Islet of Langerhans (tissue), 1 donor: ENCODE results near the gene FBXL19.

Experiments used
- FAIRE-seq: peaks from one replicate; lab custom pipeline; 2011; peaks lifted over from hg19 to GRCh38; lab: Jason Lieb, UNC

FBXL19 gene

GRCh38 chr16:30987581-30988190 is 64.3 kb downstream of the FBXL19 start:
- no peak for FAIRE-seq

GRCh38 chr16:30989469-30990047 is 66.2 kb downstream of the FBXL19 start:
- no peak for FAIRE-seq

- no peak for FAIRE-seq
Measured at GRCh38 chr16:30990105-30990504, 66.7 kb downstream of the FBXL19 start.

GRCh38 chr16:30991052-30991451 is 67.7 kb downstream of the FBXL19 start:
- no peak for FAIRE-seq

- no peak for FAIRE-seq
Measured at GRCh38 chr16:30992276-30992780, 69.0 kb downstream of the FBXL19 start.

GRCh38 chr16:30992931-30993816 is 69.8 kb downstream of the FBXL19 start:
- FAIRE-seq, result no peak

GRCh38 chr16:30995927-30996323 is 72.6 kb downstream of the FBXL19 start:
- FAIRE-seq, result no peak

- FAIRE-seq, result no peak
Measured at GRCh38 chr16:30996324-30996984, 73.1 kb downstream of the FBXL19 start.

GRCh38 chr16:30996985-30997724 is 73.8 kb downstream of the FBXL19 start:
- no peak for FAIRE-seq

GRCh38 chr16:30997725-30998711 is 74.6 kb downstream of the FBXL19 start:
- FAIRE-seq, result no peak
